Naive B cell (primary cell): ENCODE data around the gene SENP6. TPM values are rescaled to one million over a fixed set of nuclear protein-coding genes. Genes with fewer than 3 reads are reported as not detected.

ENCODE experiments used
- ATAC-seq, 2 donors: fragments of 150-1000 bp; cut with Tn5 transposase; 2 replicates each; pipeline ENCODE4 v1.10.0; 2021; ENCODE audit warnings: low read depth in 2 of 2, mild to moderate bottlenecking in 2 of 2, moderate library complexity in 2 of 2
- DNase-seq: peaks from one replicate; pipeline ENCODE4 v3.0.0; 2022
- H3K27ac Mint-ChIP-seq, 6 donors: one replicate each; pipeline ENCODE4 v1.8.0; 2020 to 2022; ENCODE audit warnings: mild to moderate bottlenecking in 6 of 6, mixed read lengths in 6 of 6, moderate library complexity in 5 of 6, inconsistent platforms in 2 of 6
- H3K27me3 Mint-ChIP-seq, 3 donors: one replicate each; pipeline ENCODE4 v1.8.0; 2021 to 2022; ENCODE audit warnings: mixed read lengths in 3 of 3, mild to moderate bottlenecking in 1 of 3
- H3K36me3 Mint-ChIP-seq, 2 donors: one replicate each; pipeline ENCODE4 v1.8.0; 2020 to 2022; ENCODE audit warnings: mixed read lengths in 2 of 2, inconsistent platforms in 1 of 2, mild to moderate bottlenecking in 1 of 2
- H3K4me1 Mint-ChIP-seq, 3 donors: one replicate each; pipeline ENCODE4 v1.8.0; 2020 to 2022; ENCODE audit warnings: mixed read lengths in 3 of 3, inconsistent platforms in 1 of 3, mild to moderate bottlenecking in 1 of 3, moderate library complexity in 1 of 3
- H3K4me3 Mint-ChIP-seq, 8 donors: one replicate each; pipeline ENCODE4 v1.8.0; 2020 to 2022; ENCODE audit warnings: mild to moderate bottlenecking in 8 of 8, mixed read lengths in 8 of 8, moderate library complexity in 8 of 8, inconsistent platforms in 2 of 8
- H3K9me3 Mint-ChIP-seq, 7 donors: one replicate each; pipeline ENCODE4 v1.8.0; 2020 to 2022; ENCODE audit warnings: mixed read lengths in 7 of 7, mild to moderate bottlenecking in 5 of 7, inconsistent platforms in 2 of 7, moderate library complexity in 1 of 7
- polyA plus RNA-seq, 6 donors: library from polyadenylated mRNA; unstranded; fragments of 300-500 nt; fragmentation: Illumina TruSeq; gene quantifications; one replicate each; pipeline ENCODE4 v1.2.3, GENCODE V29; 2021; ENCODE audit warnings: low read depth in 6 of 6

SENP6 gene
- polyA plus RNA-seq, 6 donors from 2014 or later, result 48.8 to 79.7 (median 62.1) TPM

DNA sequence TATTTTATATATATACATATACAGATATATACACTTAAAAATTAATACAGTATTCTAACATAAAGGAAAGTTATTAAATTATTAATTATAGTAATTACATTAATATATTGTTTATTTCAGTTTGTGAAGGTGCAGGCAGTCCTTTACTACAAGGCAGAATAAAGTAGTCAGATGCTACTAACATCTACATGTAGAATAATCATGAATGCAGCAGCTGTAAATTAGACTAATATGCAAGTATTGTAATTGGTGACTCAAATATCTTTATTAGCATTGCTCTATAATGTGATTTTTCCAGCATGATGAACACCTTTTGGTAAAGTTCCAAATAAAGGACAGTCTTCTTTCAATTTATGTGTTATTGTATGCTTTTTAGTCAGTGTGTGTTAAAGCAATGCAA lies 164.7 kb downstream of the SENP6 start:
- DNase-seq (no peak), ATAC-seq (no peak)
- peaks cover 0 to 2% (median 0%) of the 10 kb centered on the region in 7 donors for H3K9me3 Mint-ChIP-seq
- H3K4me1 Mint-ChIP-seq, result no peaks in the 10 kb centered on the region
- H3K27me3 Mint-ChIP-seq, result peaks cover 28 to 35% (median 30%) of the 10 kb centered on the region in 3 donors
- H3K27ac Mint-ChIP-seq, result no peak overlapping the region
- H3K36me3 Mint-ChIP-seq, result no peaks in the 10 kb centered on the region
- no peak overlapping the region for H3K4me3 Mint-ChIP-seq

Other genes with a start within 250 kb of the SENP6 start
- gene FILIP1, start 108.1 kb upstream of the SENP6 start, polyA plus RNA-seq, result not detected
- under 1 TPM in 3 of 6 donors, not detected in 3; 0.05 to 0.16 (median 0.08) TPM for gene MYO6, start 147.4 kb downstream of the SENP6 start, polyA plus RNA-seq